8988T (cell line): ENCODE measurements around the gene FOXA2.

ENCODE experiments used
- DNase-seq: peaks from one replicate; pipeline ENCODE4 v3.0.0; 2011

FOXA2 gene

GRCh38 chr20:22583773-22584521 lies 425 bp downstream of the FOXA2 start:
- no peak for DNase-seq

- DNase-seq: no peak
Measured at GRCh38 chr20:22582964-22583772, 1.2 kb downstream of the FOXA2 start.

- no peak for DNase-seq
Measured at GRCh38 chr20:22582386-22582963, 1.9 kb downstream of the FOXA2 start.

GRCh38 chr20:22581437-22582385 lies 2.7 kb downstream of the FOXA2 start:
- no peak for DNase-seq

GRCh38 chr20:22579711-22580697 lies 4.4 kb downstream of the FOXA2 start:
- no peak for DNase-seq

DNA sequence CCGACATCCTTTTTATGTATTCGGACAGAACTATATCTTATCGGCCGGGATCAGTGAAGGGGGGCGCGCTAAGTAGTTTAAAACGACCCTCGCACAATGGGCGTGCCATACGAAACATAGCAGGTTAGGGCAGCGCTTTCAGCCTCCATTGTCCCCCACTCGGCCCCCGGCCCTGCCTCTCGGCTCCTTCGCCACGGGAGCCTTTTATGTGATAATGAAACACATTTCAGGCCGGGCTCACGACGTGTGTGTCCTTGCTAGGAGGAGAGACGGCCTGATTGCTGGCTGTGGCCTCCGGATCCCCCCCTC lies 5.3 kb downstream of the FOXA2 start:
- no peak for DNase-seq

GRCh38 chr20:22578221-22579118 lies 5.9 kb downstream of the FOXA2 start:
- DNase-seq: no peak

DNA sequence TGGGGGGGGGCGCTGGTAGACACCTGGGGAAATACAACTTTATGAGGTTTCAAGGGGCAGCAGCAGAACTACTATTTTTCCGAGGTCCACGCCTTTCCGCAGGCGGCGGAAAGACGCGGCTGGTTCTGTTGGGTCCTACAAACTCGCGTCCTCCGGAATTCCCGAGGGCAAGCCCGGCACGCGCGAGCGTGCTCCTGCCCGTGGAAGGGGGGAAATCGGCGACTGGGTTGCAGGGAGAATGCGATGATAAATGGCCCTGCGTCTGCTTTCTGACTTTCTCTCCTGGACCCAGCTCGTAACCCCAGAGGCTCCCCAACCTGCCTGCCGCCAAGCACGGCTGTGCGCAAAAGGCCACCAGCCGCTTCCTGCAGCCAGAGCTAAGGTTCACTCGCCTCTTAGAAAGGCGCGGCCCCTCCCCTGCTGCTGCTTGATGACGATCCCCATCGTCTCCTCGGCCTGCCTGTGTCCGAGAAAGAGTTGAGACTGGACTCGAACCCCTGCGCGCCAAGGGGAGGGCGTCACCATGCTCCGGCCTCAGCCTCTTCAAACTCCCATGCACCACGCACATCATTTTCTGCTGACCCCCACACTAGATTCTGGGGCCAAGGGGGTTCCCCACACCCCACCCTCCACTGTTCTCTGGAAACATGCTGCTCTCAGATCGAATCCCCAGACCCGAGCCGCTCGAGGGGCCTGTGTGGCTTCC lies 6.7 kb downstream of the FOXA2 start:
- DNase-seq: no peak

GRCh38 chr20:22576733-22577514 lies 7.4 kb downstream of the FOXA2 start:
- no peak for DNase-seq

- DNase-seq: no peak
Measured at GRCh38 chr20:22576273-22576672, 8.1 kb downstream of the FOXA2 start.

DNA sequence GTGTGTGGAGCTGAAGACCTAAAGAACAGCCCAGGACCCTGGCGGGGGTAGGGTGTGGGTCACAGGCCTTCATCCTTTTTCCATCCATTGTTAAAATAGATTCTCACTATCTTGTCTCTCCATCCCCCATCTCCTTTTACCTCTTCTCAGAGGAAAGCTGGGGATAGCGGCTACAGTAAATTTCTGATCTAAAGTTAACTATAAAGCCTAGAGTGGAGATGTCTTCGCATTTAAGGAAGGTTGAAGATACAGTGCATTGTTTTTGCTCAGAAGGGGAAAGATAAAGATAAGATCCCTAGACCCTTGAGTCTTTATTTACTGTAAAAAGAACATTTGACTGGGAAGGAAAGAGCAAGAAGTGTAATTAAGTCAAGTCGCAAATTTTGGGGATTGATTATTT lies 8.6 kb downstream of the FOXA2 start:
- no peak for DNase-seq

GRCh38 chr20:22575087-22575721 lies 9.2 kb downstream of the FOXA2 start:
- no peak for DNase-seq

- DNase-seq: no peak
Measured at GRCh38 chr20:22574545-22575086, 9.8 kb downstream of the FOXA2 start.

DNA sequence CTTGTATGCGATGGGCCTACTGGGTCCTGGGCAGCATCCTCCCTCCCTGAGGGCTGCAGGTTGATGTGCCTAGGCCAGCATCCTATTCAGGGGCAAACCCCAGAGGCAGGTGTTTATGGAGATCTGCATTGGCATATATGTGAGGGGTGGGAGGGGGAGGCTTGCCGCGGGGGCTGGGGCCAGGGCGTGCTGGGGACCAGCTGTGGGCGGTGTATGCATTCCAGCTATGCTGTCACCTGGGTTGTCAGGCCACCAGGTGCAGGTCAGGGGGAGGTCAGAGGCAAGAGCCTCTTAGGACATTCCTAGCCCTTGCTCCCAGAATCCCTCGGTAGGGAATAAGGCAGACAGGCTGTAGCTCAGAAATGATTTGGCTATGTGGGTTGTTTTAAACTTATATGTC lies 11.9 kb downstream of the FOXA2 start:
- no peak for DNase-seq

GRCh38 chr20:22572023-22572422 lies 12.3 kb downstream of the FOXA2 start:
- no peak for DNase-seq

- DNase-seq: no peak
Measured at GRCh38 chr20:22569353-22569752, 15.0 kb downstream of the FOXA2 start.

- no peak for DNase-seq
Measured at GRCh38 chr20:22568872-22569344, 15.5 kb downstream of the FOXA2 start.
